ENCODE results near the gene NOP10.

DNA sequence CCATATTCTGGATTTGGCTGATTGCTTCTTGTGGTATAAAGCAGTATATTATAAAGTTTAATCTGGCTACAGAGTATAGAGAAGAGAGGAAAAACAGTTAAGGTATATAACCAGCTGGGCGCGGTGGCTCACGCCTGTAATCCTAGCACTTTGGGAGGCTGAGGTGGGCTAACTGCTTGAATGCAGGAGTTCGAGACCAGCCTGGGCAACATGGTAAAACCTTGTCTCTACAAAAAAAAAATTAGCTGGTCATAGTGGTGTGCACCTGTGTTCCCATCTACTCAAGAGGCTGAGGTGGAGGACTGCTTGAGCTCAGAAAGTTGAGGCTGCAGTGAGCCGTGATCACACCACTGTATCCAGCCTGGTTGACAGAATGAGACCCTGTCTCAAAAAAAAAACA lies 12.7 kb downstream of the NOP10 start:
- no peak for TF ChIP-seq CTCF (optimal IDR thresholded peaks at IDR 0.05 in 1 of 3, IDR thresholded peaks at IDR 0.05 in 1 of 3, conservative IDR thresholded peaks at IDR 0.05 in 1 of 3; ENCODE audit: extremely low read depth in 1 of 3, insufficient read depth in 2 of 3, low read length in 3 of 3)
- no peak for TF ChIP-seq EZH2 (IDR thresholded peaks at IDR 0.05; ENCODE audit: low read length)

Measured in keratinocyte (primary cell).